ENCODE results near the gene PPIB.
"Not testable (repeated sequence)": the region's sequence is repeated elsewhere in the genome, so short reads cannot be mapped to it uniquely, and the experiment has no call there.

PPIB gene

DNA sequence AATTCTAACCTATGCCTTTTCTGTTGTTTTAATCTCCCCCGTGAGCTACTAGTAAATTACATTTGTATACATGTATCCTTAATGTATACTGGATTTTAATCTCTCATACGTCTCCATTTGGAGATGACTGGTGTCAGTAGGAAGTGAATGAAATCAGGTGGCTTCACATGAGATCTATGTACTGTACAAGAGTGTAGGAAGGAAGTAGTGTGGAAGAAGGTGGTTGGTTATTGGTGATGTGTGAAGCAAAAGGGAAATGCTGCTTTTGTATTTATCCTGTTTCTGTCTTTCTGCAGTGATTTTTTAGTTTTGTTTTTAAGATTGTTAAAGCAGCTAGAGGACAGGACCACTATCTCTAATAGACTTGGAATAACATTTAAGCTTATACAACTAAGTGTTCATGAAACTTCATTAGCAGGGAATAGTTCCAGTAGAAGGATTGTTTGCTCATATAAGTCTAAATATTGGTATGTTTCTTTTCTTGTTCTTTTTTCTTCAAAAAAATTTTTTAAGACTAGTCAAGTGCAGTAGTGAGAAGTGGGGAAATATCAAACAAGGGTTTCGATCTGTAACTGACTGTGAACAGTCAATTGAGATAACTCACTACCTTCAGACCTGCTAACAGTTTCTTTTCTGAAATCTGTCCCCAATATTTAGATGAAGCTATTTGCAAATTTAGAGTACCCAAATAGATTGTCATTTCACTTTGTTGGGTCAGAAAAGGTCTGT is 51.7 kb downstream of the PPIB start:
- DNase-seq (ENCODE audit: low read depth in 2 of 3, low spot score in 1 of 3) = no peak

- not testable (repeated sequence) for DNase-seq (ENCODE audit: low read depth in 2 of 3, low spot score in 1 of 3)
Observed at GRCh38 chr15:64110108-64110701, 52.6 kb downstream of the PPIB start.

GRCh38 chr15:64107337-64107736 is 55.5 kb downstream of the PPIB start:
- no peak for DNase-seq (ENCODE audit: low read depth in 2 of 3, low spot score in 1 of 3)

All from stimulated activated CD4-positive, alpha-beta T cell treated with anti-CD3 and anti-CD28 coated beads, Interleukin-12 subunit alpha, Interleukin-12 subunit beta, amount 100 ng/mL, for 48 hours (primary cell).